Calu3 (cell line): Measurements from ENCODE around the gene AK9. TPM values are rescaled to one million over a fixed set of nuclear protein-coding genes. Genes with fewer than 3 reads are reported as not detected.

Source experiments
- BruUV-seq: library from RNA; stranded (reverse); fragments of 400-500 nt; replicated peaks from 2 replicates; lab custom pipeline; 2021; lab: Mats Ljungman, UMichigan
- CTCF ChIA-PET: fragments of 300-600 bp; sonication (Branson Sonifier 250); formaldehyde crosslinking; loops from one replicate; lab custom pipeline; 2022; ENCODE audit warnings: antibody characterized with exemption; lab: Charles Lee
- DNase-seq: peaks from one replicate; pipeline ENCODE4 v3.0.0; 2022
- H3K27ac Mint-ChIP-seq: one replicate; pipeline ENCODE4 v1.8.0; 2022; ENCODE audit warnings: mixed read lengths; ENCODE audit not compliant: unreplicated experiment
- H3K27me3 Mint-ChIP-seq: one replicate; pipeline ENCODE4 v1.8.0; 2022; ENCODE audit warnings: mixed read lengths; ENCODE audit not compliant: unreplicated experiment
- H3K36me3 Mint-ChIP-seq: one replicate; pipeline ENCODE4 v1.8.0; 2022; ENCODE audit warnings: mild to moderate bottlenecking, moderate library complexity, mixed read lengths; ENCODE audit not compliant: insufficient read depth, unreplicated experiment
- H3K4me1 Mint-ChIP-seq: one replicate; pipeline ENCODE4 v1.8.0; 2022; ENCODE audit warnings: mild to moderate bottlenecking, low read depth, mixed read lengths; ENCODE audit not compliant: unreplicated experiment
- H3K4me3 Mint-ChIP-seq: one replicate; pipeline ENCODE4 v1.8.0; 2022; ENCODE audit warnings: mild to moderate bottlenecking, low read depth, moderate library complexity, mixed read lengths; ENCODE audit not compliant: unreplicated experiment
- H3K9me3 Mint-ChIP-seq: one replicate; pipeline ENCODE4 v1.8.0; 2022; ENCODE audit warnings: low read depth, mixed read lengths; ENCODE audit not compliant: unreplicated experiment
- CTCF ChIP-seq: fragments of 200-600 bp; IDR thresholded peaks from one replicate; pipeline ENCODE4 v1.8.0; 2022; ENCODE audit warnings: antibody characterized with exemption; ENCODE audit not compliant: unreplicated experiment
- intact Hi-C: fragments of 100-400 bp; cut with micrococcal nuclease; formaldehyde crosslinking; loops from one replicate; pipeline ENCODE4 v1.10.0; 2022; ENCODE audit not compliant: unreplicated experiment
- total RNA-seq: library from RNA; stranded (reverse); gene quantifications from 2 replicates; pipeline ENCODE4 v1.2.3, GENCODE V29; 2022

The AK9 gene
- total RNA-seq, 1 experiment from 2014 or later: 7.6 TPM

DNA sequence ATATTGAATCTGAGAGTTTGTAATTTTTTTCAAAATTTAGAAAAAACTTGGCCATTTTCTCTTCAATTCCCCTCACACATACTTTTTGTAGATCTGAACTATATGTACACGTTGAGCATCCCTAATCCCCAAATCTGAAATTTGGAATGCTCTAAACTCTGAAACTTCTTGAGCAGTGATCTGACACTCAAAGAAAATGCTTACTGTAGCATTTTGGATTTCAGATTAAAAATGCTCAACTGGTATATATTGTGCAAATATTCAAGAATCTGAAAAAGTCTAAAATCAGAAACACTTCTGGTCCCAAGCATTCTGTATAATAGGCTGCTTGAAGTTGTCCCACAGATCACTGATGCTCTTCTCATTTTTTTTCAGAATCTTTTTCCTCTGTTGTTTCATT, 129.2 kb downstream of the AK9 start:
- no peak for TF ChIP-seq CTCF
- no peak overlapping the region for H3K4me3 Mint-ChIP-seq

GRCh38 chr6:109531446-109531845, 159.6 kb downstream of the AK9 start:
- intact Hi-C loops: no loop called here
- no peak for TF ChIP-seq CTCF
- no peaks in the 10 kb centered on the region for H3K36me3 Mint-ChIP-seq
- no TSS peak for BruUV-seq
- no peak for DNase-seq
- peaks cover 7% of the 10 kb centered on the region for H3K4me1 Mint-ChIP-seq
- H3K27ac Mint-ChIP-seq: no peak overlapping the region
- CTCF ChIA-PET: no interaction called here
- H3K9me3 Mint-ChIP-seq: no peaks in the 10 kb centered on the region
- H3K4me3 Mint-ChIP-seq: no peak overlapping the region
- H3K27me3 Mint-ChIP-seq: peaks cover 3% of the 10 kb centered on the region

More for the DNA sequence above, 129.2 kb downstream of the AK9 start:
- intact Hi-C loops: no loop called here
- Mint-ChIP-seq H3K27ac (no peak overlapping the region), H3K36me3 (no peaks in the 10 kb centered on the region), H3K4me1 (no peaks in the 10 kb centered on the region), H3K9me3 (no peaks in the 10 kb centered on the region), H3K27me3 (no peaks in the 10 kb centered on the region)
- CTCF ChIA-PET: no interaction called here
- no peak for DNase-seq
- no TSS peak for BruUV-seq

DNA sequence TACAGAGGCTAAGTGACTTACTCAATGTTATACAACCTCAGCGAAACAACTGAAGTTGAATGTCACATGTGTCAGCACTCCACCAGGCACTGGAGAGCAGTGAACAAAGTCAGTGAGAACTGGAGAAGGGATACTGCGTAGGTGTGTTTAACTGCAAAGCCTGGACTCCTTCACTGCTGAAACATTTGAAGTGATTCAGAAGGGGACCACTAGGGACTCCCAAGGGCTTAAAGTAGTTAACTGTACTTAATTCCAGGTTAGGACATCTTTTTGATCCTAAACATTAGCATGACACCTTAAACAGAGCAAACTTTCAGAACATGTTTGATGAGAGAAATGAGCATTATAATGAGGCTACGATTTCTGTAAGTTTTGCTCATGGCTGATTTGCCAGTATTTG, 163.0 kb downstream of the AK9 start:
- peak; percentile 22 for TF ChIP-seq CTCF
- intact Hi-C loops: loop anchor here (1.0 to 5.0 kb wide), 5 partner anchors 163 to 863 kb away; partner anchors contain the start of genes AK9 and FIG4
- BruUV-seq: no TSS peak

GRCh38 chr6:109526905-109527628, 163.9 kb downstream of the AK9 start:
- no peaks in the 10 kb centered on the region for H3K9me3 Mint-ChIP-seq
- DNase-seq: peak; percentile 66
- intact Hi-C loops: loop anchor here (1.0 to 5.0 kb wide), 5 partner anchors 164 to 864 kb away; partner anchors contain the start of genes AK9 and FIG4
- H3K4me1 Mint-ChIP-seq: peaks cover 7% of the 10 kb centered on the region
- BruUV-seq: no TSS peak
- H3K27me3 Mint-ChIP-seq: no peaks in the 10 kb centered on the region
- H3K4me3 Mint-ChIP-seq: no peak overlapping the region
- H3K36me3 Mint-ChIP-seq: no peaks in the 10 kb centered on the region
- TF ChIP-seq CTCF: peak; percentile 55
- H3K27ac Mint-ChIP-seq: no peak overlapping the region
- CTCF ChIA-PET: interaction anchor here (0.6 to 2.4 kb wide), 2 partner anchors 164 to 513 kb away, joined by 3 to 13 read pairs; partner anchors contain the start of genes AK9 and FIG4

More for the DNA sequence above, 163.0 kb downstream of the AK9 start:
- DNase-seq: no peak
- Mint-ChIP-seq H3K36me3 (no peaks in the 10 kb centered on the region), H3K4me3 (no peak overlapping the region), H3K4me1 (peaks cover 7% of the 10 kb centered on the region), H3K9me3 (no peaks in the 10 kb centered on the region), H3K27ac (no peak overlapping the region), H3K27me3 (no peaks in the 10 kb centered on the region)
- CTCF ChIA-PET: interaction anchor here (2.4 kb wide), 1 partner anchor 512 kb away, joined by 13 read pairs; no protein-coding TSS in a partner anchor
